ENCODE data around the gene RASL10B. TPM values are rescaled to one million over a fixed set of nuclear protein-coding genes. Genes with fewer than 3 reads are reported as not detected.

Gene RASL10B
- total and polyA plus RNA-seq, 11 donors = 7.6 to 78.7 (median 12.2) TPM

DNA sequence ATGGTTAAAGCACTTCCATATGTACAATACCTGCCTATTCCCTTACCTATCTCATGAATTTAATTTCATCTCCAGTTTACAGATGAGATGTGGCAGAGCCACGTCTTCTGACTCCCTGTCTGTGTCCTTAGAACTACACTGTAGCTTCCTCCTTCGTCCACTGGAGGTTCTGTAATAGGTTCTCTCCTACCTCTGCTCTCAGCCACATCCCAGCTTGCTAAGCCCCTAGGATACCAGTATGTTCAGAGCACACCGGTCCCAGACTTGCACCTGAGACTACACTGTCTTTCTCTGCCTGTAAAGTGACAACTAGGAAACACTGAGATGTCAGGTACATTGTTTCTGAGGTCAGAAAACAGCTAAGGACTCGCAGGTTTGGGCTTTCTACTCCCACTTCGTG is 3.8 kb upstream of the RASL10B start:
- no peaks in the 10 kb centered on the region for H3K9me3 ChIP-seq
- no peak overlapping the region for H3K4me3 ChIP-seq
- H3K27me3 ChIP-seq = no peaks in the 10 kb centered on the region
- H3K27ac ChIP-seq = no peak overlapping the region
- 89 to 95% (median 92%) methylated on average over 5 of the region's 5 CpGs for WGBS, 4 donors
- H3K36me3 ChIP-seq = peaks cover 0 to 52% (median 30%) of the 10 kb centered on the region in 9 donors
- no peak for TF ChIP-seq POLR2A (IDR thresholded peaks at IDR 0.05)
- TF ChIP-seq, protein P1, sequence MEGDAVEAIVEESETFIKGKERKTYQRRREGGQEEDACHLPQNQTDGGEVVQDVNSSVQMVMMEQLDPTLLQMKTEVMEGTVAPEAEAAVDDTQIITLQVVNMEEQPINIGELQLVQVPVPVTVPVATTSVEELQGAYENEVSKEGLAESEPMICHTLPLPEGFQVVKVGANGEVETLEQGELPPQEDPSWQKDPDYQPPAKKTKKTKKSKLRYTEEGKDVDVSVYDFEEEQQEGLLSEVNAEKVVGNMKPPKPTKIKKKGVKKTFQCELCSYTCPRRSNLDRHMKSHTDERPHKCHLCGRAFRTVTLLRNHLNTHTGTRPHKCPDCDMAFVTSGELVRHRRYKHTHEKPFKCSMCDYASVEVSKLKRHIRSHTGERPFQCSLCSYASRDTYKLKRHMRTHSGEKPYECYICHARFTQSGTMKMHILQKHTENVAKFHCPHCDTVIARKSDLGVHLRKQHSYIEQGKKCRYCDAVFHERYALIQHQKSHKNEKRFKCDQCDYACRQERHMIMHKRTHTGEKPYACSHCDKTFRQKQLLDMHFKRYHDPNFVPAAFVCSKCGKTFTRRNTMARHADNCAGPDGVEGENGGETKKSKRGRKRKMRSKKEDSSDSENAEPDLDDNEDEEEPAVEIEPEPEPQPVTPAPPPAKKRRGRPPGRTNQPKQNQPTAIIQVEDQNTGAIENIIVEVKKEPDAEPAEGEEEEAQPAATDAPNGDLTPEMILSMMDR (IDR thresholded peaks at IDR 0.05) = no peak
- intact Hi-C loops (cut with DNase I) = no loop called here
- peaks cover 0 to 45% (median 24%) of the 10 kb centered on the region in 12 donors for H3K4me1 ChIP-seq
- ATAC-seq (no peak), DNase-seq (no peak)

GRCh38 chr17:35728551-35728950 is 2.9 kb upstream of the RASL10B start:
- peaks cover 0 to 43% (median 21%) of the 10 kb centered on the region in 9 donors for H3K36me3 ChIP-seq
- H3K4me3 ChIP-seq = no peak overlapping the region
- no peaks in the 10 kb centered on the region for H3K9me3 ChIP-seq
- DNase-seq = no peak
- no peak overlapping the region for H3K27ac ChIP-seq
- 90 to 93% (median 92%) methylated on average over 3 of the region's 3 CpGs for WGBS, 4 donors
- TF ChIP-seq, protein P1 (IDR thresholded peaks at IDR 0.05) = no peak
- no peak for TF ChIP-seq POLR2A (IDR thresholded peaks at IDR 0.05)
- ATAC-seq = no peak
- peaks cover 0 to 47% (median 24%) of the 10 kb centered on the region in 12 donors for H3K4me1 ChIP-seq
- intact Hi-C loops (cut with DNase I) = no loop called here
- H3K27me3 ChIP-seq = no peaks in the 10 kb centered on the region

- 83 to 97% (median 91%) methylated on average over 4 of the region's 4 CpGs for WGBS, 4 donors
- Histone ChIP-seq H3K27me3 (no peaks in the 10 kb centered on the region), H3K4me1 (peaks cover 0 to 47% (median 24%) of the 10 kb centered on the region in 12 donors), H3K36me3 (peaks cover 0 to 35% (median 12%) of the 10 kb centered on the region in 9 donors), H3K9me3 (no peaks in the 10 kb centered on the region), H3K27ac (no peak overlapping the region), H3K4me3 (no peak overlapping the region)
- TF ChIP-seq, protein P1 (IDR thresholded peaks at IDR 0.05) = no peak
- no peak for TF ChIP-seq POLR2A (IDR thresholded peaks at IDR 0.05)
- intact Hi-C loops (cut with DNase I) = no loop called here
- ATAC-seq (no peak), DNase-seq (no peak)
Measured at GRCh38 chr17:35729405-35729833, 2.0 kb upstream of the RASL10B start.

DNA sequence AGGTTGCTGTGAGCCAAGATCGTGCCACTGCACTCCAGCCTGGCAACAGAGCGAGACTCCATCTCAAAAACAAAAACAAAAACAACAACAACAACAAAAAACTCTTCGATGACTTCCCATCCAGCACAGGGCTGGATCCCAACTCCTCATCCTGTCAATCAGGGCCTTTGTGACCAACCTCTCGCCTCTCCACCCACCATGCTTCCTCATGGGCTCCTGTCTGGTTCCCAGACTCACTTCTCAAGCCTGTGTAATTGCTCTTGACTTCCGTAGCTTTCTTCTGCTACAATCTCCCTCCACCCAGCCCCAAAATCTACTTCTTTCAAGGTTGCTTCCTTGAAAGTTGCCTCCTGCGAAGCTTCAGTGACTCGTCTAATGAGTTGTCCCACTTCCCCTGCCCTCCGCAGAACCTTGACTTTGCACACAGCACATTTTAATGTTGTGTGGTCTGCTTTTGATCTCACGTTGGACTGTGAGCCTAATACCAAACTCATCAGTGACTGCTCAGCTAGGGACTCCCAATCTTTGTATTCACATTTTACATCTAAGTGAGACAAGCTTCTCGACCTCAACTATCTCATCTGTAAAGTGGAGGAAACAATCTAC is 936 bp upstream of the RASL10B start:
- no peaks in the 10 kb centered on the region for H3K27me3 ChIP-seq
- 86 to 88% (median 88%) methylated on average over 10 of the region's 10 CpGs for WGBS, 4 donors
- H3K4me1 ChIP-seq = peaks cover 0 to 42% (median 24%) of the 10 kb centered on the region in 12 donors
- DNase-seq = no peak
- no peak for ATAC-seq
- intact Hi-C loops (cut with DNase I) = no loop called here
- H3K27ac ChIP-seq = no peak overlapping the region
- no peaks in the 10 kb centered on the region for H3K9me3 ChIP-seq
- H3K36me3 ChIP-seq = peaks cover 0 to 24% (median 1%) of the 10 kb centered on the region in 9 donors
- no peak overlapping the region for H3K4me3 ChIP-seq
- no peak for TF ChIP-seq POLR2A (IDR thresholded peaks at IDR 0.05)
- TF ChIP-seq, protein P1 (IDR thresholded peaks at IDR 0.05) = no peak
